Esophagus muscularis mucosa (tissue), 3 donors: Measurements from ENCODE around the gene ID1.

Experiments
- CTCF ChIP-seq, 3 experiments: fragments of 200-600 bp in 2 of 3; fragments of 450-650 bp in 1 of 3; sonication (generic) in 2 of 3; IDR thresholded peaks; one replicate each; pipeline ENCODE4 v1.5.1; 2017 to 2019; ENCODE audit warnings: antibody characterized with exemption in 3 of 3, mild to moderate bottlenecking in 2 of 3, moderate library complexity in 1 of 3
- POLR2A ChIP-seq: fragments of 450-650 bp; IDR thresholded peaks from one replicate; pipeline ENCODE4 v1.6.1; 2017; ENCODE audit warnings: antibody characterized with exemption, moderate library complexity, mild to moderate bottlenecking, low read depth

- no peak for TF ChIP-seq CTCF (IDR thresholded peaks at IDR 0.05)
- TF ChIP-seq POLR2A, result no peak
Observed at GRCh38 chr20:31562241-31562640, 42.8 kb upstream of the ID1 start.
